Activated B cell treated with CpG ODN at 0.5 μM for 24 hours (primary cell): Measurements from ENCODE around the gene CCNY. TPM values are rescaled to one million over a fixed set of nuclear protein-coding genes. Genes with fewer than 3 reads are reported as not detected.

Experiments
- ATAC-seq: fragments of 200-7000 bp; cut with Tn5 transposase; one replicate; pipeline ENCODE4 v1.10.0; 2021; ENCODE audit warnings: low read depth, mild to moderate bottlenecking, moderate library complexity
- CTCF ChIA-PET: fragments of 350-600 bp; sonication (Branson Sonifier 250); formaldehyde crosslinking; loops from one replicate; lab custom pipeline; 2021; ENCODE audit warnings: antibody characterized with exemption; lab: Charles Lee
- POLR2A ChIA-PET: fragments of 350-600 bp; sonication (Branson Sonifier 250); formaldehyde crosslinking; loops from one replicate; lab custom pipeline; 2021; ENCODE audit warnings: antibody characterized with exemption; lab: Charles Lee
- DNase-seq: peaks from one replicate; pipeline ENCODE4 v3.0.0; 2022
- H3K27ac Mint-ChIP-seq: one replicate; pipeline ENCODE4 v1.8.0; 2020; ENCODE audit warnings: mixed read lengths
- H3K27me3 Mint-ChIP-seq: one replicate; pipeline ENCODE4 v1.8.0; 2021; ENCODE audit warnings: mixed read lengths
- H3K36me3 Mint-ChIP-seq: one replicate; pipeline ENCODE4 v1.8.0; 2021; ENCODE audit warnings: low read depth, mixed read lengths
- H3K4me1 Mint-ChIP-seq: one replicate; pipeline ENCODE4 v1.8.0; 2021; ENCODE audit warnings: mixed read lengths
- H3K4me3 Mint-ChIP-seq: one replicate; pipeline ENCODE4 v1.8.0; 2020; ENCODE audit warnings: mild to moderate bottlenecking, mixed read lengths
- H3K9me3 Mint-ChIP-seq: one replicate; pipeline ENCODE4 v1.8.0; 2020; ENCODE audit warnings: mixed read lengths
- intact Hi-C: fragments of 100-400 bp; cut with micrococcal nuclease; formaldehyde crosslinking; loops from one replicate; pipeline ENCODE4 v1.15.1; 2024
- total RNA-seq: library from RNA; stranded (reverse); gene quantifications from 2 replicates; pipeline ENCODE4 v1.2.3, GENCODE V29; 2022
- TF ChIP-seq, protein P1 (sequence below): fragments of 200-600 bp; IDR thresholded peaks from one replicate; pipeline ENCODE4 v1.8.0; 2022; ENCODE audit warnings: antibody characterized with exemption, mild to moderate bottlenecking

CCNY gene
- total RNA-seq, 1 donor from 2014 or later: 69.2 TPM

DNA sequence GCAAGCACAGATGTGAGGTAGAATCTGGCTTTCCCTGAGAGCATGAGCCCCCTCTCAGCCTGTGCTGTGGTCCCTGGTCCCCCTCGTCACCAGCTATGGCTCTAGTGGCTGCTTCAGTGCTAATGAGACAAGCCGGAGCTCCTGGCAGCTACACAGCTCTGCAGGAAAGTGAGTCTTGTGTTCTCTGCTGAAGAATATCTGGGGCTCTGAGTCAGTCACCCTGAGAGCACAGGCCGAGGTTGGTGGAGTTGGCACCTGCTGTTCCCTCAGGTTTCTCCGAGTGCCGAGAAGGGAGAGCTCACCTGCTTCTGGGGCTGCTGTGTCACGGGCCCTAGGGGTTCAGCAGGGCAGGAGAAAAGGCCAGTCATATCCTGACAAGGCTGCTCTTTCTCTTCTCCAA, 231.6 kb downstream of the CCNY start:
- Mint-ChIP-seq H3K27me3 (no peaks in the 10 kb centered on the region), H3K36me3 (peaks cover 63% of the 10 kb centered on the region), H3K4me3 (no peak overlapping the region), H3K9me3 (no peaks in the 10 kb centered on the region), H3K4me1 (peaks cover 16% of the 10 kb centered on the region), H3K27ac (no peak overlapping the region)
- no peak for DNase-seq
- ATAC-seq: no peak
- intact Hi-C loops: no loop called here
- ChIA-PET CTCF (no interaction called here), POLR2A (no interaction called here)
- TF ChIP-seq, protein P1, sequence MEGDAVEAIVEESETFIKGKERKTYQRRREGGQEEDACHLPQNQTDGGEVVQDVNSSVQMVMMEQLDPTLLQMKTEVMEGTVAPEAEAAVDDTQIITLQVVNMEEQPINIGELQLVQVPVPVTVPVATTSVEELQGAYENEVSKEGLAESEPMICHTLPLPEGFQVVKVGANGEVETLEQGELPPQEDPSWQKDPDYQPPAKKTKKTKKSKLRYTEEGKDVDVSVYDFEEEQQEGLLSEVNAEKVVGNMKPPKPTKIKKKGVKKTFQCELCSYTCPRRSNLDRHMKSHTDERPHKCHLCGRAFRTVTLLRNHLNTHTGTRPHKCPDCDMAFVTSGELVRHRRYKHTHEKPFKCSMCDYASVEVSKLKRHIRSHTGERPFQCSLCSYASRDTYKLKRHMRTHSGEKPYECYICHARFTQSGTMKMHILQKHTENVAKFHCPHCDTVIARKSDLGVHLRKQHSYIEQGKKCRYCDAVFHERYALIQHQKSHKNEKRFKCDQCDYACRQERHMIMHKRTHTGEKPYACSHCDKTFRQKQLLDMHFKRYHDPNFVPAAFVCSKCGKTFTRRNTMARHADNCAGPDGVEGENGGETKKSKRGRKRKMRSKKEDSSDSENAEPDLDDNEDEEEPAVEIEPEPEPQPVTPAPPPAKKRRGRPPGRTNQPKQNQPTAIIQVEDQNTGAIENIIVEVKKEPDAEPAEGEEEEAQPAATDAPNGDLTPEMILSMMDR: no peak

GRCh38 chr10:35568483-35569015, 232.2 kb downstream of the CCNY start:
- CTCF ChIA-PET: no interaction called here
- DNase-seq (no peak), ATAC-seq (no peak)
- intact Hi-C loops: no loop called here
- Mint-ChIP-seq H3K27ac (no peak overlapping the region), H3K4me1 (peaks cover 13% of the 10 kb centered on the region), H3K27me3 (no peaks in the 10 kb centered on the region), H3K9me3 (no peaks in the 10 kb centered on the region), H3K4me3 (no peak overlapping the region), H3K36me3 (peaks cover 65% of the 10 kb centered on the region)
- TF ChIP-seq, protein P1: no peak
- POLR2A ChIA-PET: no interaction called here

DNA sequence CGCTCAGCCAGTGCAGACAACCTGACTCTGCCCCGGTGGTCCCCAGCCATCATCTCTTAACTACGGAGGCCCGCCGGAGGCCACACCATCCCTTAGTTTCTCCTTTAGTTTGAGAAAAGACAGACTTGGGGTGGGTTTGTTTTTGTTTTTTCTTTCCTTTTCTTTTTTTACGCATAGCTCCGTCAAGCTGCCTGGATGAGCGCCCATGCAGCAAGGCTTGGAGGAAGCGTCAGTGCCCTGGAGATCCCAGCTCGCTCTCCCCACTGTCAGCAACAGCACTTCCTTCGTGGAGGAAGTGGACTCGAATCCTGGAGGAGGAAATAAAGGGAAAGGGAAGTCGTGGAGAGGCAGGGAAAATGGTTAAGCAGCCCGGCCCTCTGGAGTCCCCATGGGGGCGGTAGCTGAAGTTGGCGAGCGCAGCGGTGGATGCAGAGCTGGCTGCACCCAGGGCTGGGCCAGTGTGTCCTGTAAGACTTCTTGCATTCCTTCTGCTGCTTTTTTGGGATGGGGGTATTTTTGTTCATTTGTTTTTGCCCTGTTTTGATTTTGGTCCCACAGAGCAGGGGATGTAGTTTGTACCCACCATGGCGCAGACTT, 232.9 kb downstream of the CCNY start:
- no peak overlapping the region for H3K27ac Mint-ChIP-seq
- H3K4me3 Mint-ChIP-seq: no peak overlapping the region
- no peaks in the 10 kb centered on the region for H3K27me3 Mint-ChIP-seq
- intact Hi-C loops: no loop called here
- ChIA-PET CTCF (no interaction called here), POLR2A (no interaction called here)
- TF ChIP-seq, protein P1: no peak
- H3K4me1 Mint-ChIP-seq: peaks cover 12% of the 10 kb centered on the region
- no peak for ATAC-seq
- H3K9me3 Mint-ChIP-seq: no peaks in the 10 kb centered on the region
- no peak for DNase-seq
- peaks cover 70% of the 10 kb centered on the region for H3K36me3 Mint-ChIP-seq

DNA sequence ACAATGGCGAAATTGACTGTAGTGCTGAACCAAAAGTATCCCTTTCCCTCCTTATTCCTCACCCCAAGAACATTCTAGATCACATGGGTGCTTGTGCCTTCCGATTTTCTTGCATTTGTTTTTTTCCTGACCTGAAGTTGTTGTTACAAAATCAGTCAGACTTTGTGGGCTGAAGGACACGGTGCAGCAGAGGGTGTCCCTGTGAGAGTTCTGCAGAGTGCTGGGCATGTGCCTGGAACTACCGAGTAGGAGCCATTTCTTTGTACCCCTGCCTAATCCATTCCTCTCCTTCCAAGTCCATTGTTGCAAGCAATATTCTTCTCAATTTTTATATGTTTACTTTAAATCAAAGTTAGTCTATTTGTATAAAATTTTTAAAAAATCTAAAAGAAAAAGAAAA, 233.5 kb downstream of the CCNY start:
- no peaks in the 10 kb centered on the region for H3K27me3 Mint-ChIP-seq
- intact Hi-C loops: no loop called here
- peaks cover 6% of the 10 kb centered on the region for H3K4me1 Mint-ChIP-seq
- CTCF ChIA-PET: no interaction called here
- H3K27ac Mint-ChIP-seq: no peak overlapping the region
- H3K4me3 Mint-ChIP-seq: no peak overlapping the region
- H3K36me3 Mint-ChIP-seq: peaks cover 76% of the 10 kb centered on the region
- H3K9me3 Mint-ChIP-seq: no peaks in the 10 kb centered on the region
- POLR2A ChIA-PET: no interaction called here
- ATAC-seq (no peak), DNase-seq (no peak)
- TF ChIP-seq, protein P1: no peak

GRCh38 chr10:35570397-35570796, 234.1 kb downstream of the CCNY start:
- TF ChIP-seq, protein P1: no peak
- intact Hi-C loops: no loop called here
- no peak for ATAC-seq
- Mint-ChIP-seq H3K27me3 (no peaks in the 10 kb centered on the region), H3K4me1 (peaks cover 4% of the 10 kb centered on the region), H3K36me3 (peaks cover 75% of the 10 kb centered on the region), H3K9me3 (no peaks in the 10 kb centered on the region), H3K4me3 (no peak overlapping the region), H3K27ac (no peak overlapping the region)
- DNase-seq: no peak
- ChIA-PET POLR2A (no interaction called here), CTCF (no interaction called here)
